ENCODE results near the gene FAM107A.

GRCh38 chr3:58622436-58622835 lies 45.2 kb upstream of the FAM107A start:
- TF ChIP-seq CTCF (IDR thresholded peaks at IDR 0.05) (no peak), POLR2A (IDR thresholded peaks at IDR 0.05) (no peak)

All from thyroid gland (tissue), 4 donors.